DMS153 treated with DMSO at 0.1 percent for 48 hours (cell line): ENCODE data around the gene NUP155.
A peak's percentile ranks its signal among the peaks of the same experiment; 100 is the strongest.
"Not testable (repeated sequence)": the region's sequence is repeated elsewhere in the genome, so short reads cannot be mapped to it uniquely, and the experiment has no call there.

Experiments
- DNase-seq: peaks from one replicate; lab custom pipeline; 2025; ENCODE audit not compliant: unreplicated experiment; lab: John Stamatoyannopoulos, UW

NUP155 gene

GRCh38 chr5:37283214-37283820 lies 87.6 kb downstream of the NUP155 start:
- no peak for DNase-seq

GRCh38 chr5:37275511-37275910 lies 95.4 kb downstream of the NUP155 start:
- DNase-seq = no peak

- DNase-seq = no peak
Measured at GRCh38 chr5:37272511-37272910, 98.4 kb downstream of the NUP155 start.

- DNase-seq = not testable (repeated sequence)
Measured at GRCh38 chr5:37268100-37268499, 102.8 kb downstream of the NUP155 start.

- DNase-seq = no peak
Measured at GRCh38 chr5:37255774-37256358, 115.0 kb downstream of the NUP155 start.

- no peak for DNase-seq
Measured at GRCh38 chr5:37254581-37254980, 116.3 kb downstream of the NUP155 start.

- no peak for DNase-seq
Measured at GRCh38 chr5:37251665-37252064, 119.2 kb downstream of the NUP155 start.

- no peak for DNase-seq
Measured at GRCh38 chr5:37249815-37250164, 121.1 kb downstream of the NUP155 start.

- DNase-seq = peak; percentile 68
Measured at GRCh38 chr5:37248970-37249814, 121.7 kb downstream of the NUP155 start, which contains the start of gene CPLANE1. Gene CPLANE1, minus strand, starts transcription at chr5:37249376. Its CDS starts 1,678 bp downstream, at chr5:37247698.

- no peak for DNase-seq
Measured at GRCh38 chr5:37248421-37248969, 122.4 kb downstream of the NUP155 start.

GRCh38 chr5:37247496-37247895 lies 123.4 kb downstream of the NUP155 start:
- DNase-seq = no peak

- DNase-seq = no peak
Measured at GRCh38 chr5:37247036-37247435, 123.9 kb downstream of the NUP155 start.
